GM12872 (cell line): ENCODE measurements around the gene BCOR.

Source experiments
- TF ChIP-seq, protein P1 (sequence below): IDR thresholded peaks from 3 replicates; pipeline ENCODE4 v1.5.1; 2011; ENCODE audit warnings: low read depth, mild to moderate bottlenecking, low read length, moderate library complexity; ENCODE audit not compliant: insufficient read depth

BCOR gene

DNA sequence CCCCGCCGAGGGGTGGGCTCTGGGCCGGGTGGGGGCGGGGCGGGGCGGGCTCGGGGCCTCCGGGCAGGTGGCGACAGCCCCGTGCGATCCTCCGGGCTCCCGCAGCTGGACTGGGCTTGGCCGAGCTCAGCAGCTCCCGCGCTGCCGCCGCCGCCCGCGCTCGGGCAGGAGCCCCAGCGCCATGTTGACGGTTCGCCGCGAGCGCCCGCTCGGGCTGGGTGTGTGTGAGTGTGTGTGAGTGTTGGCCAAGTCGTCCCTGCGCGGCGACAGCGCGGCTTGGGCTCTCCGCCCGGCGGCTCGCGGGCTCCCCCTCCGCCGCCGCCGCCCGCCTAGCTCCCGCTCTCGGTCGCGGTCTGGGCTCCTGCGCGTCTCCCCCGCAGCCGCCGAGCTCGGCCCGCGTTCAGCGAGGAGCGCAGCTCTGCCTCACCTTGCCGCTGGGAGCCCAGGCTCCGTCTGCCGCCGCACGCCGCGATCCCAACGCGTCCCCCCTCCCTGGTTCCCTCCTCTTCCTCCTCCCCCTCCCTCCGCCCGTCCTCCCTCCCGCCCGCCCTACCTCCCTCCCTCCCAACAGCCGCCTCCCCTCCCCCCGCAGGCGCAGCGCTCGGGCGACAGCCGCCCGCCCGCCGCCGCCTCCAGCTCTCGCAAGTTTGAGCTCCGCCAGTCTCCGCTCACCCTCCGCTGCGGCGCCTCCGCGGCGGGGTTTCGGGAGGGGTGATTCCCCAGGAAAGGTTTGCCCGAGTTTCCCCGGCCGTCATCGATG is at the start of gene BCOR:
BCOR (minus strand) TSS at position 455 of the 760 bp plus-strand sequence. CDS start 20,029 bp downstream, outside the sequence.
- TF ChIP-seq, protein P1, sequence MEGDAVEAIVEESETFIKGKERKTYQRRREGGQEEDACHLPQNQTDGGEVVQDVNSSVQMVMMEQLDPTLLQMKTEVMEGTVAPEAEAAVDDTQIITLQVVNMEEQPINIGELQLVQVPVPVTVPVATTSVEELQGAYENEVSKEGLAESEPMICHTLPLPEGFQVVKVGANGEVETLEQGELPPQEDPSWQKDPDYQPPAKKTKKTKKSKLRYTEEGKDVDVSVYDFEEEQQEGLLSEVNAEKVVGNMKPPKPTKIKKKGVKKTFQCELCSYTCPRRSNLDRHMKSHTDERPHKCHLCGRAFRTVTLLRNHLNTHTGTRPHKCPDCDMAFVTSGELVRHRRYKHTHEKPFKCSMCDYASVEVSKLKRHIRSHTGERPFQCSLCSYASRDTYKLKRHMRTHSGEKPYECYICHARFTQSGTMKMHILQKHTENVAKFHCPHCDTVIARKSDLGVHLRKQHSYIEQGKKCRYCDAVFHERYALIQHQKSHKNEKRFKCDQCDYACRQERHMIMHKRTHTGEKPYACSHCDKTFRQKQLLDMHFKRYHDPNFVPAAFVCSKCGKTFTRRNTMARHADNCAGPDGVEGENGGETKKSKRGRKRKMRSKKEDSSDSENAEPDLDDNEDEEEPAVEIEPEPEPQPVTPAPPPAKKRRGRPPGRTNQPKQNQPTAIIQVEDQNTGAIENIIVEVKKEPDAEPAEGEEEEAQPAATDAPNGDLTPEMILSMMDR = no peak

DNA sequence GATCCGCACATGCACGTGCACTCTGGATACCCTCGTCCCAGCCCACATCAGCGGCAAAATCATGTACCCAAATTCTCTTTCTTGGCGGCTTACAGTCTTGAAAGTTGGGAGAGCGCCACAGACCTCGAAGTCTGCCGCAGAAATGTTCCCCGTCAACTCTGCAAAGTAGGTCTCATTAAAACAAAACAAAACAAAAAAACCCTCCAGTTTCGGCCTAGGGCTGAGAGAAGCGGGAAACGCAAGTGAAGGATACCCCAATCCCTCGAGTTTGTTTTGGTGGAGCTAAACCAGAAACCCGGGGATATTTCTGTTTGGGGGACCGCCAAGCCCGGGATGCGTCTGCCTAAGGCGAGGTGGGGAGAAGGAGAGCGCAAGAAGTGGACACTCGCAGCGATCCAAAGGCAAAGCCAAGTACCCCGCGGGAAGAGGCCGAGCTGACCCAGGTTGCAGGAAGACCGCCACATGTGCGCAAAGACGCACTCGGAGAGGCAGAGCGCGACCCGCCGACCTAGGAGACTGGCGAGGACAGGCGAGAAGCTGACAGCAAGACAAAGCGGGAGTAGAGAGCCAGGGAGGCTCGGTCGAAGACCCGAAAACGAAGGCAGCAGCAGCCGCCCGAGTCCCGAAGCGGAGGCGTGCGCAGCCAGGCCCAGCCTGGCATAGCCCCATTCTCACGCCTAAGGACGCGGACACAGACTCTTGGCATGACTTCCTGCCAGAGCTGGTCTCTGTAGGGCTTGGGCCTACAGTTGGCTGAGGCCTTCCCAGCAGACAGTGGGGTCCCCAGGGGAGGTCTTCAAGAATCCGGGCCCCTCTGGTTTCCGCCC is 49.6 kb upstream of the BCOR start:
- TF ChIP-seq, protein P1 = no peak

DNA sequence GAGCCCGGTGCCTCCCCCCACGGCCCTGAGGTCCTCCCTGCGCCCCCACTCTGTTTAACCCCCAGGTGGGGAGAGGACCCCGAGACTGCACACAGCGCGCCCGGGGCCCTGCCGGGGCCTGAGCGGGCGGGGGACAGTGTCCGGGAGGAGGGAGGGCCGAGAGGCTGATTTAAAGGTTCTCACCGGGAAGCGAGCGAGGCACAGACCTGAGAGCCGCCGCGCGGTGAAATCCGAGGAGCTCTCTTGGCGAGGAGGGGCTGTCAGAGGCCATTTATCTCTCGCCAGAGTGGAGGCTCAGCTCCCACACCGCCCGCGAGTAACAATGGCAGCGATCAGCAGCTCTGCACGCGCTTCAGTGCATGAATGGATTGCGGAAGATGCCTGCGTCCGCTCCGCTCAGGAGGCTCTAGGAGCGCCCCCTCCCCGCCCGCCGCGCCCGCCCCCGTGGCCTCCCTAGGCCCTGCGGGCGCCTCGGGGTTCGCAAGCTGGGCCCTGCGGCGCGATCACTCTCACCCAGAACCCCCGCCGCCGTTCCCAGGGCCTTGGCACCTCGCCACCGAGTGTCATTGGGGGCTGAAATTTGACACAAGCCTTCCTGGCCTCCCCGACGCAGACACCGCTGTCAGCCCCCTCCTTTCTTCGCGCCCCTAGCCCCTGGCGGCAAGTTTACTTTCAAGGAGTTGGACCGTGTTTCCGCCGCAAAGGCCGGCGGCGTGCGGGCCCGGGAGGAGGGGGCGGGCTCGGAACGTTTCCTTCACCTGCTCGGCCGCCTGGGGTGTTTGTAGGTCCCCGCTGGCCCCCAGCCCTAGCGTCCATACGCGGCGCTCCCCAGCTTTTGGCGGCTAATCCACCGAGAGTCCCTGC is 48.7 kb upstream of the BCOR start:
- TF ChIP-seq, protein P1 = no peak

DNA sequence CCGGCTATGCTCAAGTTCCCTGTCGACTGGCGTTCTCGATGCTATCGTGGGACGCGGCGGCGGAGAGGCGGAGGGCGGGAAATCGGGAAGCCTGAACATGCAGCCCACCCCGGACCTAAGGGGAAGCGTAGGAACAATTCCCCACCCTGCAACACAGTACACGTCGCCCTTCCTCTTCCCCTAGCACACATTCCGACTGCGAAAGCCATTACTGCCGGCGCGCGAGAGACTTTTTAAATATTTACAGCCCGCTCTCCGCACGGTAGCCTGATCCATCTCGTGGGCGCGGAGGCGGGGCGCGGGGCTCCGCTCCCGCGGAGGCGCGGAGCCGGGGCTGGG is 48.1 kb upstream of the BCOR start:
- TF ChIP-seq, protein P1 = no peak

DNA sequence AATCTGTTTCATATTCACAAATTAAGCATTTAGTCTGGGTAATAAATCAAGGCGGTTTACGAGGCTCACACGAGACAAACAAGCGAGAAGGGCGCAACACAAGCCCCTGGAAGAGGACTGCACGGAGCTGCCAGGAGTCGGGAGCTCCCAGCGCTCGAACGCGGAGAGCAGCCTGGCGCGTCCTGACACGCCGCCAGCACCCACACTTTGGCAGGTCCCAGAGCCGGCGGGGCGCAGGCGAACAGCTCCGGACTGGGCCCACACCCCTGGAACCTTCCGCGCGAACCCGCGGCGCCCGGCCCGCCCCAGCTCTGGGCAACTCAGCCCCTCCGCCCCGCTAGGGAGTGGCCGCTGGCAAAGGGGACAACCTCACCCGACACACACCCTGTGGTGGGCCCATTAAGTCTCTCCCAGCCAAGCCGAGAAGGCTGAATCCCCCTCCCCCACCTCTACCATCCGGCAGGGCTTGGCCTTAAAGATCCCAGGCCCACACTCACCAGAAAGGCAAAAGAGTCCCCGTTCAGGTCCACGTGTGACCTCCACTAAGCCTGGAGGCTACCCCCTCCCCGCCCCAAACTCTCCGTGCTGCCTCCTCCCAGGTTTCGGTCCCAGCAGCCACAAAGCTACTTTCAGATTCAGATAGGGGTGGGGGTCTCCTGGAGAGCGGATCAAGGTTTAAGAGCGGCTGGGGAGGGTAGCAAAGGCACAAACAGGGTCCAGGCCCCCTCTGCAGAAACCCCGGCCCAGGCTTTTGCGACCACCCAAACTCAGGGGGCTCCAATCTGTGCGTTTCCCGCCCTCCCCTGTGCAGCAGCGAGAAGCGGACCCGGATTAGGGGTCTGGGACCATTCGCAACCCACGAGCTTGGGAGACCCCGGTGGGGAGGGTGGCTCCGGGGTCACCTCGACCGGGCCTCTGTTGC is 47.5 kb upstream of the BCOR start:
- TF ChIP-seq, protein P1 = no peak

DNA sequence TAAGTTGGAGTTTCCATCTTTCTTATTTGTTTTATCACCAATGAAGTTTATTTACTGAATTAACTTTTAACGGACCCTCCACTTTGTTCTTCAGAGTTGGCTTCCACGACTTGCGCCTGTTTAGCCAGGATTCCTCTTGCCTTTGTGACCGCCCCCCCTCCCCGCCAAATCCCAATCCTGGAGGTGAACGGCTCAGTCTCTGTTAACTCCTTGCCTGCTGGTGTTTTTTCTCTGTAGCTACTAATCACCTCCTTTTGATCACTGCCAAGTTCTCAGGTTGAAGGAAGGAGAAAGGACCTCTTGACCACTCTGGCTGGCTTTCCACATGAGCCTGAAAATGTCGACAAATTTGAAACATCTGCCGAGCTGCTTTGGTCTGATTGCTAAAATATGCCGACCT is 46.8 kb upstream of the BCOR start:
- TF ChIP-seq, protein P1 = no peak
